ENCODE data around the gene AQP12A.
"Not testable (repeated sequence)": the region's sequence is repeated elsewhere in the genome, so short reads cannot be mapped to it uniquely, and the experiment has no call there.

Gene AQP12A

DNA sequence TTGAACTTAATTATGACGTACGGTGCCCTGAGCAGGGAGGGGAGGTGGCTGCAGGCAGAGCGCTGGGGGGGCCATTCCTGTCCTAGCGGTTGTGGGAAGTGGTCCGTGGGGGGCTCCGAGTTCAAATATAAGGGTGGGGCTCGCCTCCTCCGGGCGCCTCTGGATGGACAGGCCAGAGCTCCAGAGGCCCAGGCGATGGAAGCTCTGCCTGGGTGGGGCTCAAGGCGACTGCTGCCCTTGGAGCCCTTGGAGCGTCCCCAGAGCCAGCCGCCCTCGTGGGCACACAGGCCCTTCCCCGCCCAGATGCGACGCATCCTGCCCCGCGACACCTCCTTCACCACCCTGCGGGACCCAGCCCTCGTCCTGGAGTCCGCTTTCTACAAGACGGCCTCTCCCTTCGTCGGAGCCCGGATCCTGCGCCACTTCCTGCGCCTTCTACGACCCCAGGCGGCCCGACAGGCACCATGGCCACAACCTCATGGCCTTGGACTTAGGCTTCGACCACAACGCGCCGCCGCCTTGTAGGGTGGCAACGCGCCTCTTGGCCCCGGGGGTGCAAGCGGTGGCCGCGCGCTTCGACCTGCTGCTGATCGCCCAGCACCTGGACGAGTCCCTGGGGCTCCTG is 19.5 kb upstream of the AQP12A start:
- Histone ChIP-seq H3K4me3 (ENCODE audit: low read depth in 1 of 2, low read length in 2 of 2) (no peak overlapping the region), H3K27ac (ENCODE audit: low read length) (no peak overlapping the region), H3K9ac (ENCODE audit: low read depth, low read length) (no peak overlapping the region), H3K9me3 (ENCODE audit: insufficient read depth, low read length, severe bottlenecking) (no peaks in the 10 kb centered on the region), H3K79me2 (ENCODE audit: insufficient read depth, low read length) (no peaks in the 10 kb centered on the region), H4K20me1 (ENCODE audit: insufficient read depth, low read length) (no peaks in the 10 kb centered on the region), H2AFZ (ENCODE audit: low read depth, low read length) (no peak overlapping the region), H3K36me3 (ENCODE audit: insufficient read depth, low read length) (no peaks in the 10 kb centered on the region), H3K4me1 (ENCODE audit: insufficient read depth, low read length) (no peaks in the 10 kb centered on the region), H3K4me2 (ENCODE audit: insufficient read depth, low read length) (no peak overlapping the region), H3K27me3 (ENCODE audit: insufficient read depth, low read length, poor library complexity) (peaks cover 8% of the 10 kb centered on the region)
- ATAC-seq (ENCODE audit: insufficient read depth, low read depth) = no peak
- TF ChIP-seq EZH2 (IDR thresholded peaks at IDR 0.05; ENCODE audit: borderline replicate concordance, low read depth, low read length, severe bottlenecking) = no peak
- TF ChIP-seq, protein P1, sequence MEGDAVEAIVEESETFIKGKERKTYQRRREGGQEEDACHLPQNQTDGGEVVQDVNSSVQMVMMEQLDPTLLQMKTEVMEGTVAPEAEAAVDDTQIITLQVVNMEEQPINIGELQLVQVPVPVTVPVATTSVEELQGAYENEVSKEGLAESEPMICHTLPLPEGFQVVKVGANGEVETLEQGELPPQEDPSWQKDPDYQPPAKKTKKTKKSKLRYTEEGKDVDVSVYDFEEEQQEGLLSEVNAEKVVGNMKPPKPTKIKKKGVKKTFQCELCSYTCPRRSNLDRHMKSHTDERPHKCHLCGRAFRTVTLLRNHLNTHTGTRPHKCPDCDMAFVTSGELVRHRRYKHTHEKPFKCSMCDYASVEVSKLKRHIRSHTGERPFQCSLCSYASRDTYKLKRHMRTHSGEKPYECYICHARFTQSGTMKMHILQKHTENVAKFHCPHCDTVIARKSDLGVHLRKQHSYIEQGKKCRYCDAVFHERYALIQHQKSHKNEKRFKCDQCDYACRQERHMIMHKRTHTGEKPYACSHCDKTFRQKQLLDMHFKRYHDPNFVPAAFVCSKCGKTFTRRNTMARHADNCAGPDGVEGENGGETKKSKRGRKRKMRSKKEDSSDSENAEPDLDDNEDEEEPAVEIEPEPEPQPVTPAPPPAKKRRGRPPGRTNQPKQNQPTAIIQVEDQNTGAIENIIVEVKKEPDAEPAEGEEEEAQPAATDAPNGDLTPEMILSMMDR (IDR thresholded peaks at IDR 0.05; ENCODE audit: borderline replicate concordance, extremely low read depth, low read length, poor library complexity, severe bottlenecking) = no peak
- no peak for DNase-seq

DNA sequence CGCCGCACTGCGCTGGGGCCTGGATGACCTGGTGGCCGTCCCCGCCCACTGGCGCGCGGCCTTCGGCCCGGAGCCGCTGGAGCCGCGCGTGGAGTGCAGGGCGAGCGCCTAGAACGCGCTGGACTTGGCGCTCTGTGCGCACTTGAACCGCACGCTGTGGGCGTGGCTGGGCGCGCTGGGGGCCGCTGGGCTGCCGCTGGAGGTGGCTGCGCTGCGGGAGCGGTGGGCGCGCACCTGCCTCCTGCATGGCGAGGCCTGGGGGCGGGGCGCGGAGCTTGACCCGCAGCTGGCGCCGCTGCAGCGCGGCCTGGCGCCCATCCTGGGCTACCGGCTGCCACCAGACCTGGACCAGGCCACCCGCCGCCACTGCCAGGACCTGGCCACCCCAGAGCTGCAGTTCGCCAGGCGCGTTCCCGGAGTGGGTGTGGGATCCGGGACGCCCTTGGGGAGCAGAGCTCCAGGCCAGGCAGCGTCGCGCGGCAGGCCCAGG is 18.9 kb upstream of the AQP12A start:
- DNase-seq = no peak
- Histone ChIP-seq H3K4me2 (ENCODE audit: insufficient read depth, low read length) (no peak overlapping the region), H3K36me3 (ENCODE audit: insufficient read depth, low read length) (no peaks in the 10 kb centered on the region), H3K4me3 (ENCODE audit: low read depth in 1 of 2, low read length in 2 of 2) (no peak overlapping the region), H3K27ac (ENCODE audit: low read length) (no peak overlapping the region), H3K4me1 (ENCODE audit: insufficient read depth, low read length) (no peaks in the 10 kb centered on the region), H2AFZ (ENCODE audit: low read depth, low read length) (no peak overlapping the region), H4K20me1 (ENCODE audit: insufficient read depth, low read length) (no peaks in the 10 kb centered on the region), H3K9me3 (ENCODE audit: insufficient read depth, low read length, severe bottlenecking) (no peaks in the 10 kb centered on the region), H3K9ac (ENCODE audit: low read depth, low read length) (no peak overlapping the region), H3K27me3 (ENCODE audit: insufficient read depth, low read length, poor library complexity) (peaks cover 4% of the 10 kb centered on the region), H3K79me2 (ENCODE audit: insufficient read depth, low read length) (no peaks in the 10 kb centered on the region)
- no peak for TF ChIP-seq EZH2 (IDR thresholded peaks at IDR 0.05; ENCODE audit: borderline replicate concordance, low read depth, low read length, severe bottlenecking)
- no peak for ATAC-seq (ENCODE audit: insufficient read depth, low read depth)

DNA sequence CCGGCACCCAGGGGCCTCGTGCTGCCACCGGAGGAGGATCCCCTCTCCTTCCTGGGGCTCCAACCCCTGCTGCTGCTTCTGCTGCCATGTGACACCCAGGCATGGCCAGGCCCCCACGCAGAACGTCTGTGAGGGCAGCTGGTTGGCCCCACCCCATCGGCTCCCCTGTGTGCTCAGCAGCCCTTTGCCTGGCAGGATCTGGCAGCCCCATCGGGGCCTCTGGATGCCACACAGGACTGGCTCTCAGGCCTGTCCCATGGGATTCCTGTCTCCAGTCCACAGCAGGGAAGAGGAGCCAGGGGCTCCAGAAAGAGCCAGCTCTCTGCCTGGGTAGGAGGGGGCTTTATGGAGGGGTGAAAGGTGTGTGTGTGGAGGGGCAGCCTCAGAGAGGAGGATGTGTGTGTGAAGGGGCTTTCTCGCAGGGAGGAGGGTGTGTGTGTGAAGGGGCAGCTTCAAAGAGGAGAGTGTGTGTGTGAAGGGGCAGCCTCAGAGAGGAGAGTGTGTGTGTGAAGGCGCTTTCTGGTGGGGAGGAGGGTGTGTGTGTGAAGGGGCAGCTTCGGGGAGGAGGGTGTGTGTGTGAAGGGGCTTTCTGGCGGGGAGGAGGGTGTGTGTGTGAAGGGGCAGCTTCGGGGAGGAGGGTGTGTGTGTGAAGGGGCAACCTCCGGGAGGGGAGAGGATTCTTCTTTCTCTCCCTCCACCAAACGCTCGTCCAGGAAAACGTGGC is 17.0 kb upstream of the AQP12A start:
- not testable (repeated sequence) for H2AFZ ChIP-seq (ENCODE audit: low read depth, low read length); H3K4me1 ChIP-seq (ENCODE audit: insufficient read depth, low read length); H4K20me1 ChIP-seq (ENCODE audit: insufficient read depth, low read length); DNase-seq; H3K9me3 ChIP-seq (ENCODE audit: insufficient read depth, low read length, severe bottlenecking); H3K27ac ChIP-seq (ENCODE audit: low read length); ATAC-seq (ENCODE audit: insufficient read depth, low read depth); H3K4me2 ChIP-seq (ENCODE audit: insufficient read depth, low read length); H3K9ac ChIP-seq (ENCODE audit: low read depth, low read length); H3K4me3 ChIP-seq (ENCODE audit: low read depth in 1 of 2, low read length in 2 of 2); H3K36me3 ChIP-seq (ENCODE audit: insufficient read depth, low read length); H3K27me3 ChIP-seq (ENCODE audit: insufficient read depth, low read length, poor library complexity); H3K79me2 ChIP-seq (ENCODE audit: insufficient read depth, low read length)

DNA sequence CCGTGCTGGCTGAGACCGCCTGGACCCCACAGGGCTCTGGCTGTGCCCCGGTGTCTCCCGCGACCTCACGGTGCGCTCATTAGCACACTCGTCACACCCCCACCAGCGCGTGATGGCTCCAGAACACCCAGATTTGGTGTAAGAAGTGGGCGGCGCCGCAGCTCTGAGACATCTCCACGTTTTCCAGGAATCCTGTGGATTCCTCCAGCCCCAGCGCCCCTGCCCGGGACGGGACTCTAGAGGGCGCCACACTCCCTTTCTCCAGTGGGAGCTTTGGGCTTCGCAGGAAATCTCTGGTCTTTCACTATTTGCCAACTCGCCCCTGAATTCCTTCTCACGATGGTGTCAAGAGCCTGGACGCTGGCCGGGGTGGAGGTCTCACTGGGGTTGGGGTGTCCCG is 16.3 kb upstream of the AQP12A start:
- H3K36me3 ChIP-seq (ENCODE audit: insufficient read depth, low read length); H3K4me1 ChIP-seq (ENCODE audit: insufficient read depth, low read length); H4K20me1 ChIP-seq (ENCODE audit: insufficient read depth, low read length): not testable (repeated sequence)

DNA sequence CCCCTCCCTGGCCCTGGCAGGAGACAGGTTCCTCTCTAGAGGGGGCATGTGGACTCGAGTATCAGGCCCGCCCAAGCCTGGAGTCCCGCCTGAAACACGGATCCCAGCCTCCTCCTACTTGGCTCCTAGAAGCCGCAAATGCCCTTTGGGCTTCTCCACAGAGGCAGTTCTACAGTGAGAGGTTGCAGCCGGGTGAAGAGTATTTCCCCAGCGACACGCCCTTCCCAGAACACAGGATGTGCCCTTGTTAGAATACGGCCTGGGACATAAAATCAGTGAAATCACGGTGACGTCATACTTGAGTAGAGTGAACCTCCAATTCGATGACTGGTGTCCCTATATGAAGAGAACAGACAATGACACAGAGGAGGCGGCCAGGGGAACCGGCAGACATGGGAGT is 13.6 kb upstream of the AQP12A start:
- ATAC-seq (ENCODE audit: insufficient read depth, low read depth); H3K4me1 ChIP-seq (ENCODE audit: insufficient read depth, low read length); H3K27me3 ChIP-seq (ENCODE audit: insufficient read depth, low read length, poor library complexity); H3K4me3 ChIP-seq (ENCODE audit: low read depth in 1 of 2, low read length in 2 of 2); H3K4me2 ChIP-seq (ENCODE audit: insufficient read depth, low read length); H3K79me2 ChIP-seq (ENCODE audit: insufficient read depth, low read length); H3K9me3 ChIP-seq (ENCODE audit: insufficient read depth, low read length, severe bottlenecking); H3K36me3 ChIP-seq (ENCODE audit: insufficient read depth, low read length); H2AFZ ChIP-seq (ENCODE audit: low read depth, low read length); H4K20me1 ChIP-seq (ENCODE audit: insufficient read depth, low read length); H3K9ac ChIP-seq (ENCODE audit: low read depth, low read length); H3K27ac ChIP-seq (ENCODE audit: low read length); DNase-seq: not testable (repeated sequence)

More for the DNA sequence above, 16.3 kb upstream of the AQP12A start:
- not testable (repeated sequence) for H3K9ac ChIP-seq (ENCODE audit: low read depth, low read length); H3K9me3 ChIP-seq (ENCODE audit: insufficient read depth, low read length, severe bottlenecking); H3K27me3 ChIP-seq (ENCODE audit: insufficient read depth, low read length, poor library complexity); H3K79me2 ChIP-seq (ENCODE audit: insufficient read depth, low read length); ATAC-seq (ENCODE audit: insufficient read depth, low read depth); H3K27ac ChIP-seq (ENCODE audit: low read length); H3K4me3 ChIP-seq (ENCODE audit: low read depth in 1 of 2, low read length in 2 of 2); H2AFZ ChIP-seq (ENCODE audit: low read depth, low read length); H3K4me2 ChIP-seq (ENCODE audit: insufficient read depth, low read length); DNase-seq

DNA sequence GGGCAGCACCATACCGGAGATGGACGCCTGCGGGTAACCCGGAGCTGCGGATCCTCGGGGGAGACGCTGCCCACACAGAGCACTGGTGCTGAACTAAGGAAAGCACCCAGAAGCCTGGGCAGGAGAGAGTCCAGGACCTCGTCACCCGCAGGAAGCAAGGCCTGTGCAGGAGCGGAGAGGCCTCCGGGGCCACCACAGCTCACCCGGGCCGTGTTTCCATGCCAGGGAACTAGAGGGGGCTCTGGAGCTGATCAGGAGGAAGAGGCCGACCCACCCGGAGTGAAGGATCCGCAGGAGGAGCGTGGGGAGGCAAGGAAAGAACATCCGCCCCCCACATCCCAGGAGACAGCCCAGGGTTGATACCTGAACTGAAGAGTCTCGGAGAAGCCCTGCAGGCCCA is 12.8 kb upstream of the AQP12A start:
- not testable (repeated sequence) for H3K27ac ChIP-seq (ENCODE audit: low read length); H3K79me2 ChIP-seq (ENCODE audit: insufficient read depth, low read length); ATAC-seq (ENCODE audit: insufficient read depth, low read depth); H2AFZ ChIP-seq (ENCODE audit: low read depth, low read length); H4K20me1 ChIP-seq (ENCODE audit: insufficient read depth, low read length); H3K9ac ChIP-seq (ENCODE audit: low read depth, low read length); H3K4me2 ChIP-seq (ENCODE audit: insufficient read depth, low read length); H3K9me3 ChIP-seq (ENCODE audit: insufficient read depth, low read length, severe bottlenecking); DNase-seq; H3K36me3 ChIP-seq (ENCODE audit: insufficient read depth, low read length); H3K27me3 ChIP-seq (ENCODE audit: insufficient read depth, low read length, poor library complexity); H3K4me3 ChIP-seq (ENCODE audit: low read depth in 1 of 2, low read length in 2 of 2); H3K4me1 ChIP-seq (ENCODE audit: insufficient read depth, low read length)

DNA sequence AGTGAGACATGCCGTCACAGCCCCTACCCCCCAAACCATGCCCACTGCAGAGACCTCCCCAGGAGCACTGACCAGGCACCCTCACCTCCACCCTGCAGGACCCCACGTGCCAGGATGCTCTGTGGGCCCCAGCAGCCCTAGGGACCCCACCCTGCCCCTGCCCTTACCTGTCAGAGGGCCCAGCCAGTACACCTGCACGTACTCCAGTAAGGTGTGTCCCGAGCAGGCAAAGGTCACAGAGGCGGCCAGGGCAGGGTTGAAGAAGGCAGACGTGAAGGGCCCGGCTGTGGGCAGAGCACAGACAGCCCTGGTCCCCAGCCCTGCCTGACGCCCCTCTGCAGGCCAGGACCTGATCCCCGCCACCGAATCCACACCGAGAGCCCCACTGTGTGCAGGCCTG is 11.5 kb upstream of the AQP12A start:
- H3K79me2 ChIP-seq (ENCODE audit: insufficient read depth, low read length); H3K9ac ChIP-seq (ENCODE audit: low read depth, low read length); H3K4me1 ChIP-seq (ENCODE audit: insufficient read depth, low read length); ATAC-seq (ENCODE audit: insufficient read depth, low read depth); H3K36me3 ChIP-seq (ENCODE audit: insufficient read depth, low read length); DNase-seq; H3K4me2 ChIP-seq (ENCODE audit: insufficient read depth, low read length); H4K20me1 ChIP-seq (ENCODE audit: insufficient read depth, low read length); H3K4me3 ChIP-seq (ENCODE audit: low read depth in 1 of 2, low read length in 2 of 2); H2AFZ ChIP-seq (ENCODE audit: low read depth, low read length); H3K9me3 ChIP-seq (ENCODE audit: insufficient read depth, low read length, severe bottlenecking); H3K27me3 ChIP-seq (ENCODE audit: insufficient read depth, low read length, poor library complexity); H3K27ac ChIP-seq (ENCODE audit: low read length): not testable (repeated sequence)
